Osteoblast (primary cell): Measurements from ENCODE around the gene GIMAP6. TPM values are rescaled to one million over a fixed set of nuclear protein-coding genes. Genes with fewer than 3 reads are reported as not detected.

ENCODE experiments used
- DNase-seq: peaks from one replicate; pipeline ENCODE4 v3.0.0; 2011; ENCODE audit warnings: low spot score, mixed read lengths; ENCODE audit not compliant: insufficient read length; ENCODE audit errors: missing footprints
- H2AFZ ChIP-seq: 2 replicates; pipeline ENCODE4 v1.6.0; 2011; ENCODE audit warnings: mild to moderate bottlenecking, low read length
- H3K27ac ChIP-seq: 2 replicates; pipeline ENCODE4 v1.5.1; 2011; ENCODE audit warnings: mild to moderate bottlenecking, low read depth, low read length, moderate library complexity
- H3K27me3 ChIP-seq: 2 replicates; pipeline ENCODE4 v1.6.0; 2012; ENCODE audit warnings: mild to moderate bottlenecking, control low read depth, inconsistent platforms, low read length, moderate library complexity; ENCODE audit not compliant: insufficient read depth
- H3K36me3 ChIP-seq: 2 replicates; pipeline ENCODE4 v1.5.1; 2011; ENCODE audit warnings: mild to moderate bottlenecking, low read length, control low read depth, moderate library complexity; ENCODE audit not compliant: insufficient read depth
- H3K4me1 ChIP-seq: 2 replicates; pipeline ENCODE4 v1.5.1; 2011; ENCODE audit warnings: mild to moderate bottlenecking, low read length, control low read depth, moderate library complexity; ENCODE audit not compliant: insufficient read depth
- H3K4me2 ChIP-seq: 2 replicates; pipeline ENCODE4 v1.6.0; 2011; ENCODE audit warnings: mild to moderate bottlenecking, low read length; ENCODE audit not compliant: insufficient read depth
- H3K4me3 ChIP-seq: fragments of 200-600 bp; sonication (generic); 3 replicates; pipeline ENCODE4 v1.5.1; 2012; ENCODE audit warnings: mild to moderate bottlenecking, low read length, inconsistent platforms; ENCODE audit not compliant: insufficient read depth
- H3K79me2 ChIP-seq: 2 replicates; pipeline ENCODE4 v1.6.0; 2012; ENCODE audit warnings: mild to moderate bottlenecking, low read length, control low read depth, inconsistent platforms; ENCODE audit not compliant: insufficient read depth
- H3K9me3 ChIP-seq: 2 replicates; pipeline ENCODE4 v1.5.1; 2011; ENCODE audit warnings: low read depth, low read length, control low read depth
- H4K20me1 ChIP-seq: 2 replicates; pipeline ENCODE4 v1.6.0; 2012; ENCODE audit warnings: mild to moderate bottlenecking, low read length, control low read depth; ENCODE audit not compliant: insufficient read depth
- CTCF ChIP-seq: IDR thresholded peaks from 2 replicates; pipeline ENCODE4 v1.5.1; 2011; ENCODE audit warnings: mild to moderate bottlenecking, low read depth, low read length, moderate library complexity; ENCODE audit errors: extremely low read depth
- total RNA-seq: library from RNA; depleted of rRNA; stranded (reverse); fragments of >200 nt; gene quantifications from 2 replicates; pipeline ENCODE4 v1.2.3, GENCODE V29; 2012

GIMAP6 gene
- total RNA-seq, 1 donor, result 0.36 TPM

GRCh38 chr7:150627959-150628358 is 4.2 kb downstream of the GIMAP6 start:
- H3K4me3 ChIP-seq, result no peak overlapping the region
- H3K27ac ChIP-seq, result no peak overlapping the region
- no peaks in the 10 kb centered on the region for H3K27me3 ChIP-seq
- TF ChIP-seq CTCF, result no peak
- H3K36me3 ChIP-seq, result no peaks in the 10 kb centered on the region
- no peaks in the 10 kb centered on the region for H4K20me1 ChIP-seq
- no peak for DNase-seq
- H3K9me3 ChIP-seq, result no peaks in the 10 kb centered on the region
- H3K79me2 ChIP-seq, result no peaks in the 10 kb centered on the region
- H3K4me1 ChIP-seq, result no peaks in the 10 kb centered on the region
- no peak overlapping the region for H3K4me2 ChIP-seq
- no peak overlapping the region for H2AFZ ChIP-seq

- DNase-seq, result no peak
- H3K4me1 ChIP-seq, result no peaks in the 10 kb centered on the region
- H3K36me3 ChIP-seq, result no peaks in the 10 kb centered on the region
- no peaks in the 10 kb centered on the region for H3K27me3 ChIP-seq
- no peaks in the 10 kb centered on the region for H3K79me2 ChIP-seq
- no peak overlapping the region for H3K27ac ChIP-seq
- no peak overlapping the region for H2AFZ ChIP-seq
- no peaks in the 10 kb centered on the region for H3K9me3 ChIP-seq
- no peak overlapping the region for H3K4me3 ChIP-seq
- H4K20me1 ChIP-seq, result no peaks in the 10 kb centered on the region
- no peak overlapping the region for H3K4me2 ChIP-seq
- no peak for TF ChIP-seq CTCF
These were observed 5.5 kb downstream of the GIMAP6 start for GRCh38 chr7:150626696-150627095.

GRCh38 chr7:150621376-150621775 is 10.8 kb downstream of the GIMAP6 start:
- Histone ChIP-seq H3K4me1 (no peaks in the 10 kb centered on the region), H3K27me3 (no peaks in the 10 kb centered on the region), H3K79me2 (no peaks in the 10 kb centered on the region), H3K4me2 (no peak overlapping the region), H4K20me1 (no peaks in the 10 kb centered on the region), H2AFZ (no peak overlapping the region), H3K27ac (no peak overlapping the region), H3K9me3 (peaks cover 3% of the 10 kb centered on the region), H3K36me3 (no peaks in the 10 kb centered on the region), H3K4me3 (no peak overlapping the region)
- peak; percentile 13 for DNase-seq
- TF ChIP-seq CTCF, result no peak

- DNase-seq, result no peak
- H3K4me3 ChIP-seq, result no peak overlapping the region
- no peaks in the 10 kb centered on the region for H3K36me3 ChIP-seq
- H3K9me3 ChIP-seq, result peaks cover 3% of the 10 kb centered on the region
- H3K4me1 ChIP-seq, result no peaks in the 10 kb centered on the region
- no peaks in the 10 kb centered on the region for H3K27me3 ChIP-seq
- H2AFZ ChIP-seq, result no peak overlapping the region
- H3K4me2 ChIP-seq, result no peak overlapping the region
- no peak overlapping the region for H3K27ac ChIP-seq
- no peak for TF ChIP-seq CTCF
- H4K20me1 ChIP-seq, result no peaks in the 10 kb centered on the region
- H3K79me2 ChIP-seq, result no peaks in the 10 kb centered on the region
These were observed 11.4 kb downstream of the GIMAP6 start for GRCh38 chr7:150620617-150621371.
